ENCODE results near the gene CHST1. TPM values are rescaled to one million over a fixed set of nuclear protein-coding genes. Genes with fewer than 3 reads are reported as not detected.
A peak's percentile ranks its signal among the peaks of the same experiment; 100 is the strongest.

Gene CHST1
- total RNA-seq, 2 donors from 2014 or later, result 2.7 to 5.4 TPM

DNA sequence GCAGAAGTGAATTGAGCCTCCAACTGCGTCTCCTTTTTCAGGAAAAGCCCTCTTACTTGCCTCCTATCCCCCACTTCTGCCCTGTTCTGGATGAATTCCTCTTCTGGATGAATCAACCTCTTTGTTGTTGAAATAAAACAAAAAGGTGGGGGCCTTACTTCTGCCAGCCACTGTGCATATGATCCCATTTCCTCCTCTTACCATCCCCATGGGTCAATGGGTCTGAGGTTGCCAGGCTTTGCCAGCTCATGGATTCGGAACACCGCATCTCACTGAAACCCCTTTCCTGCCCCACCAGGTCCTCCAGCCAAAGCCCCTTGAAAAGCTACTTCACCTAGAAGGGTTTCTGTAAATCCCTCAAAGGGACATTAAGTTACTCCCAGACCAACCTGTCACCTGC, 3.7 kb upstream of the CHST1 start:
- H3K4me1 ChIP-seq, result peaks cover 0 to 14% of the 10 kb centered on the region in 2 donors
- no peak overlapping the region for H3K4me3 ChIP-seq
- no peaks in the 10 kb centered on the region for H3K36me3 ChIP-seq
- H3K27ac ChIP-seq, result no peak overlapping the region
- no peaks in the 10 kb centered on the region for H3K27me3 ChIP-seq
- no peak for DNase-seq (ENCODE audit: low spot score)
- TF ChIP-seq, protein P1, sequence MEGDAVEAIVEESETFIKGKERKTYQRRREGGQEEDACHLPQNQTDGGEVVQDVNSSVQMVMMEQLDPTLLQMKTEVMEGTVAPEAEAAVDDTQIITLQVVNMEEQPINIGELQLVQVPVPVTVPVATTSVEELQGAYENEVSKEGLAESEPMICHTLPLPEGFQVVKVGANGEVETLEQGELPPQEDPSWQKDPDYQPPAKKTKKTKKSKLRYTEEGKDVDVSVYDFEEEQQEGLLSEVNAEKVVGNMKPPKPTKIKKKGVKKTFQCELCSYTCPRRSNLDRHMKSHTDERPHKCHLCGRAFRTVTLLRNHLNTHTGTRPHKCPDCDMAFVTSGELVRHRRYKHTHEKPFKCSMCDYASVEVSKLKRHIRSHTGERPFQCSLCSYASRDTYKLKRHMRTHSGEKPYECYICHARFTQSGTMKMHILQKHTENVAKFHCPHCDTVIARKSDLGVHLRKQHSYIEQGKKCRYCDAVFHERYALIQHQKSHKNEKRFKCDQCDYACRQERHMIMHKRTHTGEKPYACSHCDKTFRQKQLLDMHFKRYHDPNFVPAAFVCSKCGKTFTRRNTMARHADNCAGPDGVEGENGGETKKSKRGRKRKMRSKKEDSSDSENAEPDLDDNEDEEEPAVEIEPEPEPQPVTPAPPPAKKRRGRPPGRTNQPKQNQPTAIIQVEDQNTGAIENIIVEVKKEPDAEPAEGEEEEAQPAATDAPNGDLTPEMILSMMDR (IDR thresholded peaks at IDR 0.05), result no peak
- H3K9me3 ChIP-seq, result no peaks in the 10 kb centered on the region

DNA sequence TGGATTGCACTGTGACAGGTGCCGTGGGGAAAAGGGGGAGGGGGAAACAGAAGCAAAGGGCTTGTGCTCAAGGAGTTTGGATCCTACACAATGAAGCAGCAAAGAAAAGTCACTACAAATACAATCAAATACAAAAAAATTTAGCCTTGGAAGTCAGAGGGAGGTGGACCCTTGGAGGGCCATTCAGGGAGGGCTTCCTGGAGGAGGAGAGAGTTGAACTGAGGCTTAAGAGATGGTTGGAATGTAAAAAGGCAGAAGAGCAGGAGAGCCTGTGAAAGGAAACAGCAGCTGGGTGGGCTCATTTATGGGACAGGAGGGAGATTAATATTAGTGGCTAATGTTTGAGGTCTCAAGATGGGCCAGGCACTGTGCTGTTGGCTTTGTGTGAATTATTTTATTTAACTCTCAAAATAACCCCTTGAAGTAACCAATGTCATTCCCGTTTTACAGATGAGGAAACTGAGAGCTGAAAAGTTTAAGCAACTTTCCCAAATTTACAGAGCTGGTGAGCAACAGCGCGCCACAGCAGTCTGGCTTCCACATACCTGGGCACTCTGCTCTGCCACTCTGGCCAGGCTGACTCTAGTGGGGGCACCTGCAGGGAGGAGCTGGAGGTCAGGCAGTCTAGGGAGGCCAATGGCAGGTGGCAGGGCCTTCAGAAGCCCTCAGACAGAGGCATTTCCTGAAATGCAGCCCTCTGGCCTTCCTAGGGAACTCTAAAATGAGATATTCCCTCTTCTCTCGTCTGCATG, 2.7 kb upstream of the CHST1 start:
- TF ChIP-seq, protein P1 (IDR thresholded peaks at IDR 0.05), result no peak
- Histone ChIP-seq H3K27me3 (no peaks in the 10 kb centered on the region), H3K4me3 (no peak overlapping the region), H3K9me3 (no peaks in the 10 kb centered on the region), H3K27ac (no peak overlapping the region), H3K4me1 (peaks cover 0 to 24% of the 10 kb centered on the region in 2 donors), H3K36me3 (no peaks in the 10 kb centered on the region)
- no peak for DNase-seq (ENCODE audit: low spot score)

DNA sequence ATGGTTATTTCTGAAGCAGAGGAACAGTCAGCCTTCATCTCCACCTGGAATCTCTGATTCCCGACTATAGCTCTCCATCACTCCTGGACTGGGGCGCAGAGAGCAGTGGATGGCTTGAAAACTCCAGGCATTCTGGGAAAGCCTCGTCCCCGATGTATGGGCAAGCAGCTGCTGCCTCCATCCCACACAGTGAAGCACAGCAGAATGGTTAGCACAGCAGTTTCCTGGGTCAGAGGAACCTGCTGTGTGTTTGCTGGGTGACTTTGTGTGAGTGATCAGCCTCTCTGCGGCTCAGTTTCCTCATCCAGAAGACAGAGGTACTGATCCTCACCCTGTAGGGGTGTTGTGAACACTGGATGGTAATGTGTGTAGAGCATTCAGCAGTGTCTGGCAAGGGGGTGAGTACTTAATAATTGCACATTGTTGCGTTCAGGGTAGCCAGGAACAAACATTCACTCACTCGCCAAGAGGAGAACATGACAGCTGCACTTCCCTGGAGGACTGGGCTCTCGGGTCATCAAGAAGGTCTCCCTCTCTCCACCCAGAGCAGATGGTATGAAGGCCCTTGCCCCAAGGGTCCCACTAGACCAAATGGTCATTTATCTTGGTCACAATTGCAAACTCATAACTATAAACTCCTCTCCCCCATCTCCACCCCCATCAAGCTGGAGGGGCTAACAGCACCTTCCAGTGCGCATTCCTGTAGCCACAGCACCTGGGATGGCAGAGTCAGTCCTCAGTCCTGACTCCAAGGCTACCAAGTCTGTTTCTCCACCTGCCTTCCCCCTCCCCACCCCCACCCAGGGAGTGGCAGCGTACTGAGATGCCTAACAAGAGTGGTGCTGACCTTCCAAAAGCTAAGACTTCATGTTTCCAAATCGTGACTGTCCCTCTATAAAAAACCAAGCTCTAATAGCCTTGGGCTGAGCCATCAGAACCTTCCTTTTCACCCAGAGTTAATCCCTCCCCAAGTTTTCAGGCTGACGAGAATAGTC, 1.5 kb upstream of the CHST1 start:
- H3K9me3 ChIP-seq, result no peaks in the 10 kb centered on the region
- TF ChIP-seq, protein P1 (IDR thresholded peaks at IDR 0.05), result no peak
- H3K4me1 ChIP-seq, result peaks cover 0 to 33% of the 10 kb centered on the region in 2 donors
- no peak for DNase-seq (ENCODE audit: low spot score)
- no peaks in the 10 kb centered on the region for H3K27me3 ChIP-seq
- no peaks in the 10 kb centered on the region for H3K36me3 ChIP-seq
- no peak overlapping the region for H3K27ac ChIP-seq
- no peak overlapping the region for H3K4me3 ChIP-seq

DNA sequence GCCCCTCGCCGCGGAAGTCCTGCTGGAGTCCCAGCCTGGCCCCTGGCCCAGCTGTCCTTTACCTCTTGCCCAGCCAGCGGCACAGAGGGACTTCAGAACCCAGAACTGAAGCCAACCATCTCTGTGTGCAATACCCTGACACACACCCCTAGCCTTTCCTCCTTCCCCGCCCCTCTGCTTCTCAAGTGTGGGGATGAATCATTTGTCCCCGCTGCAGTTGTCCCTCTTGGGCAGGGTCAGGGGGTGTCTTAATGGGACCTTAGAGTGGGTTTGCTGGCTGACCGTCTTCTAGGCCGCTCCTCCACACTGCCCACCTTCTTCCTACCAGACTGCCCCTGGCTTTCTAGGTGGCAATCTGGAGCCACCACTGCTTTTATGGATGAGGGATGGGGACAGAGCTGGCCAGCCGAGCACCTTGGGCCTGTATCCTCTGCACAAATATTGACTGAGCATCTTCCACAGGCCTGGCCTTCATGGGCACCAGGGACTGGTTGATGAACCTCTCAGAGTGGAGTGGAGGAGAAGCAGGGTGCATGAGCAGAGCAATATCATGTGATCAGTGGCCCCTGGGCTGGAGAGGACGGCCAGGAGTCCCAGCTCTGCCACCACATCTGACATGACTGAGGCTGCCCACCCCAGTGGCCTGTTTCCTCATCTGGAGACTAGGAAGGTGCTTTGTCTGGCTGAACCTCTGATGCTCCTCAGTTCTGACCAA, 668 bp upstream of the CHST1 start:
- peak; percentile 79 for DNase-seq (ENCODE audit: low spot score)
- Histone ChIP-seq H3K36me3 (no peaks in the 10 kb centered on the region), H3K4me1 (peaks cover 0 to 33% of the 10 kb centered on the region in 2 donors), H3K9me3 (no peaks in the 10 kb centered on the region), H3K27me3 (no peaks in the 10 kb centered on the region), H3K27ac (peak overlapping the region; percentile 14 to 71), H3K4me3 (peak overlapping the region; percentile 67 to 73)
- TF ChIP-seq, protein P1 (IDR thresholded peaks at IDR 0.05), result no peak

DNA sequence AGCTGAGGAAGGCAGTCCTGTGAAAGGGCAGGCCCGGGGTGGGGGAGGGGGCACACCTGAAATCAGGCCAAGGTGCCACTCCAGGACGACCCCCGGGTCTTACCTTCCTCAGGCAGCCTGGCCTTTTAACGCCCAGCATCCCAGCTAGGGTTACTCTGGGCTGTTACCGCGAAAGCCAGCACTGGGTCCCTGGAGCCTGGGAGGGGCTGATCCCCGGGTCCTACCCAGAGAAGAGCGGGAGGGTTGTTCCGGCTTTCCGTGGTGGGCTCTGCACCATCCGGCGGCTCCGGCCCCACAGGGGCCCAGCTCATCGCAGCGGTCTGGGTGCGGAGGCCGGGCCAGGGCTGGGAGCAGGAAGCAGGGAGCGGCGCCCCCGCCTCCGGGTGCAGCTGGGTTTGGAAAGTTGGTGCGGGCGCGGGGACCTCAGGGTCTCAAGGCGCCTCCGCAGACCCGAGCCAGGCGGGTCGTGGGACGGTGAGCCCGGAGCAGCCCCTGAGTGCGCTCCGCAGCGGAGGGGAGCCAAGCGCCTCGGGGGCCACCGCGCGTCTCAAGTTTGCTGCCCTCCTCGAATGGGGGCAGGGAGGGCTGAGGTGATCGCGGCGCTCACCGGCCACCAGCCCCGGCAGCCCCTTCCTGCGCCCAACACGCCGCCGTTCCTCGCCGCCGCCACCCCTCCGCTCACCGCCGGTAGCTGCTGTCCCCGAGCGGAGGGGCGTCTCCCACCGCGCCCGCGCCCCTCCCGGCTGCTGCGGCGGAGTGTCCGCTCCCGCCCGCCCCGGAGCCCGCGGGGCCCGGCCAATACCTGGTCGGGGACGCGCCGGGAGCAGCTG, 831 bp downstream of the CHST1 start:
- H3K27ac ChIP-seq, result peak overlapping the region; percentile 65 to 71
- H3K9me3 ChIP-seq, result no peaks in the 10 kb centered on the region
- no peaks in the 10 kb centered on the region for H3K36me3 ChIP-seq
- no peaks in the 10 kb centered on the region for H3K27me3 ChIP-seq
- TF ChIP-seq, protein P1 (IDR thresholded peaks at IDR 0.05), result no peak
- peak overlapping the region; percentile 67 to 73 for H3K4me3 ChIP-seq
- DNase-seq (ENCODE audit: low spot score), result no peak
- peaks cover 0 to 35% of the 10 kb centered on the region in 2 donors for H3K4me1 ChIP-seq

Data from right atrium auricular region (tissue), 2 donors.